ENCODE data around the gene PROM1.

- TF ChIP-seq ZNF592 (IDR thresholded peaks at IDR 0.05) (no peak), EZH2 (IDR thresholded peaks at IDR 0.05; ENCODE audit: borderline replicate concordance, low read depth, low read length) (no peak), SRF (CRISPR knock-in tag; IDR thresholded peaks at IDR 0.05) (no peak), BCL6 (CRISPR knock-in tag; IDR thresholded peaks at IDR 0.05) (no peak), MXI1 (IDR thresholded peaks at IDR 0.05; ENCODE audit: low read depth, low read length) (no peak), RFX7 (CRISPR knock-in tag; IDR thresholded peaks at IDR 0.05) (no peak)
Measured at GRCh38 chr4:15990570-15991285, 93.1 kb downstream of the PROM1 start.

Data from K562 (cell line).